Adipose tissue (tissue), 3 donors: ENCODE measurements around the gene SH3BP4. TPM values are rescaled to one million over a fixed set of nuclear protein-coding genes. Genes with fewer than 3 reads are reported as not detected.

ENCODE experiments used
- H3K27ac ChIP-seq: one replicate; pipeline ENCODE4 v1.5.1; 2013; ENCODE audit warnings: low read depth, low read length
- WGBS, 3 donors: extraction: QIAGEN DNeasy Blood & Tissue Kit; methylation state at CpG; one replicate each; pipeline ENCODE4 v1.1.7; 2013; 5-methylcytosine and 5-hydroxymethylcytosine counted together
- polyA plus RNA-seq, 3 donors: library from polyadenylated mRNA; stranded (reverse); fragments of 200-250 nt; gene quantifications; one replicate each; pipeline ENCODE4 v1.2.3, GENCODE V29; 2013
- donor health status: healthy with polysubstance abuse.
- donor health status: Bipolar disorder and iron deficiency.
- donor health status: healthy.

The SH3BP4 gene
- 10 to 100 TPM in 2 of 3 donors, 1 to 10 TPM in 1; 7.1 to 39.7 (median 10.9) TPM for polyA plus RNA-seq

- no peak within 1 kb of the TSS for H3K27ac ChIP-seq
- 1 to 4% (median 2%) methylated on average over 16 to 77 of the region's 88 CpGs for WGBS, 3 donors
Measured at GRCh38 chr2:234951664-234952269, at the start of gene SH3BP4. SH3BP4 (plus strand) TSS chr2:234952017; CDS start chr2:235035003, 82,986 bp downstream.

- 92 to 95% (median 92%) methylated on average over 2 of the region's 2 CpGs for WGBS, 3 donors
- H3K27ac ChIP-seq = no peak overlapping the region
Measured at GRCh38 chr2:234904785-234905184, 47.0 kb upstream of the SH3BP4 start.

- WGBS, 3 donors = 82 to 88% (median 87%) methylated on average over 12 of the region's 12 CpGs
Measured at GRCh38 chr2:234905547-234906265, 46.1 kb upstream of the SH3BP4 start.

GRCh38 chr2:234910186-234910679 lies 41.6 kb upstream of the SH3BP4 start:
- WGBS, 3 donors = 72 to 83% (median 77%) methylated on average over 3 of the region's 3 CpGs
- no peak overlapping the region for H3K27ac ChIP-seq

More at GRCh38 chr2:234905547-234906265, 46.1 kb upstream of the SH3BP4 start:
- H3K27ac ChIP-seq = no peak overlapping the region

- 57 to 86% (median 64%) methylated on average over 2 of the region's 2 CpGs for WGBS, 3 donors
- no peak overlapping the region for H3K27ac ChIP-seq
Measured at GRCh38 chr2:234911271-234911670, 40.5 kb upstream of the SH3BP4 start.

- H3K27ac ChIP-seq = no peak overlapping the region
- 86 to 89% (median 87%) methylated on average over 3 of the region's 3 CpGs for WGBS, 3 donors
Measured at GRCh38 chr2:234912437-234912836, 39.4 kb upstream of the SH3BP4 start.

GRCh38 chr2:234913208-234913626 lies 38.6 kb upstream of the SH3BP4 start:
- WGBS, 3 donors = 81 to 83% (median 81%) methylated on average over 5 of the region's 5 CpGs
- H3K27ac ChIP-seq = no peak overlapping the region

GRCh38 chr2:234914371-234915154 lies 37.3 kb upstream of the SH3BP4 start:
- WGBS, 3 donors = 93 to 97% (median 97%) methylated on average over 9 of the region's 9 CpGs
- no peak overlapping the region for H3K27ac ChIP-seq

GRCh38 chr2:234916674-234917073 lies 35.1 kb upstream of the SH3BP4 start:
- H3K27ac ChIP-seq = no peak overlapping the region
- 94 to 98% (median 97%) methylated on average over 5 of the region's 5 CpGs for WGBS, 3 donors

GRCh38 chr2:234917211-234917975 lies 34.4 kb upstream of the SH3BP4 start:
- 38 to 52% (median 39%) methylated on average over 6 of the region's 6 CpGs for WGBS, 3 donors
- no peak overlapping the region for H3K27ac ChIP-seq

- WGBS, 3 donors = 91 to 93% (median 92%) methylated on average over 3 of the region's 3 CpGs
- no peak overlapping the region for H3K27ac ChIP-seq
Measured at GRCh38 chr2:234919711-234920110, 32.1 kb upstream of the SH3BP4 start.

GRCh38 chr2:234920836-234921235 lies 31.0 kb upstream of the SH3BP4 start:
- WGBS, 3 donors = 84 to 94% (median 93%) methylated on average over 2 of the region's 2 CpGs
- no peak overlapping the region for H3K27ac ChIP-seq

GRCh38 chr2:234929002-234929401 lies 22.8 kb upstream of the SH3BP4 start:
- H3K27ac ChIP-seq = no peak overlapping the region
- WGBS, 3 donors = 85 to 93% (median 87%) methylated on average over 11 of the region's 11 CpGs

- WGBS, 3 donors = 54 to 80% (median 78%) methylated on average over 4 of the region's 4 CpGs
- no peak overlapping the region for H3K27ac ChIP-seq
Measured at GRCh38 chr2:234930397-234930796, 21.4 kb upstream of the SH3BP4 start.

GRCh38 chr2:234931371-234931770 lies 20.4 kb upstream of the SH3BP4 start:
- H3K27ac ChIP-seq = no peak overlapping the region
- WGBS, 3 donors = 74 to 89% (median 79%) methylated on average over 2 of the region's 2 CpGs

- WGBS, 3 donors = 74 to 87% (median 81%) methylated on average over 12 of the region's 12 CpGs
Measured at GRCh38 chr2:234932591-234933168, 19.1 kb upstream of the SH3BP4 start.

GRCh38 chr2:234935311-234935710 lies 16.5 kb upstream of the SH3BP4 start:
- 70 to 94% (median 71%) methylated on average over 5 of the region's 5 CpGs for WGBS, 3 donors
- no peak overlapping the region for H3K27ac ChIP-seq

More at GRCh38 chr2:234932591-234933168, 19.1 kb upstream of the SH3BP4 start:
- H3K27ac ChIP-seq = no peak overlapping the region

- 89 to 93% (median 91%) methylated on average over 4 of the region's 4 CpGs for WGBS, 3 donors
- no peak overlapping the region for H3K27ac ChIP-seq
Measured at GRCh38 chr2:234939576-234939975, 12.2 kb upstream of the SH3BP4 start.
